Measurements from ENCODE around the gene IMMP2L.

DNA sequence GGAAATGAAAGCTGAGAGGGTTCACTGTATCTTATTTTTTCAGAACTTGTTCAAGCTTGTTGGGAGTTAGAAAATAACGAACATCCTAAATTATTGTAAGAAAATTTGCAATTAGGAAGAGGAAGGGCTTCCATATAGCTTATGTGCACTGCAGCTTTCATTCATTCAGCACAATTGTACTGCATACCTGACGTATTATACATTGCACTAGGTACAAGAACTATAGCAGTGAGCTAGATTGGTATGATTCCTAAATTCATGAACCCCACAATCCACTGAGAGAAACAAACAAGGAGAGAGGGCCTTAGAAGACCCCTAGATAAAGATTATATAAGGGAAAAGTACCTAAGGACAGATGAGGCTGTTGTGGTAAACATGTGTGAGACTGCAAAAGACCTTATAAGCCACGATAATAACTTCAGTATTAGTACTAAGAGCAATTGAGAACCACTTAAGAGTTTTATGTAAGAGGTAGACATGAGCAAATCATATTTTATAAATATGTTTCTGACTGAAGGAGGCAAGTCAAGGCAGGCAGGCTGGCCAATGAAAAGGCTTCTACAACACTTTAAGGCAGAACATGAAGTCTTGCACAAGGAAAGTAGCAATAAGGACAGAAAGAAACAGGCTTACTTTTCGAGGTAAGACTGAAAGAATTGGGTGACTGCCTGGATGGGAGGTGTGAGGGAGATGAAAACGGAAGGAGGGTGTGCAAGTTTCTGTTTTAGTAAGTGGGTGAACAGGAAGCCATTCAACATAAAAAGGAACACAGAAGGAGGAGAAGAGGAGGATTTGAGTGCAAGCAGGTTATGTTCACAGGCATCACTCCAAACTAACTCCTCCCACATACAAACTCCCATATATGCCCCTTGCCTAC, 549.3 kb downstream of the IMMP2L start:
- TF ChIP-seq, protein P1, sequence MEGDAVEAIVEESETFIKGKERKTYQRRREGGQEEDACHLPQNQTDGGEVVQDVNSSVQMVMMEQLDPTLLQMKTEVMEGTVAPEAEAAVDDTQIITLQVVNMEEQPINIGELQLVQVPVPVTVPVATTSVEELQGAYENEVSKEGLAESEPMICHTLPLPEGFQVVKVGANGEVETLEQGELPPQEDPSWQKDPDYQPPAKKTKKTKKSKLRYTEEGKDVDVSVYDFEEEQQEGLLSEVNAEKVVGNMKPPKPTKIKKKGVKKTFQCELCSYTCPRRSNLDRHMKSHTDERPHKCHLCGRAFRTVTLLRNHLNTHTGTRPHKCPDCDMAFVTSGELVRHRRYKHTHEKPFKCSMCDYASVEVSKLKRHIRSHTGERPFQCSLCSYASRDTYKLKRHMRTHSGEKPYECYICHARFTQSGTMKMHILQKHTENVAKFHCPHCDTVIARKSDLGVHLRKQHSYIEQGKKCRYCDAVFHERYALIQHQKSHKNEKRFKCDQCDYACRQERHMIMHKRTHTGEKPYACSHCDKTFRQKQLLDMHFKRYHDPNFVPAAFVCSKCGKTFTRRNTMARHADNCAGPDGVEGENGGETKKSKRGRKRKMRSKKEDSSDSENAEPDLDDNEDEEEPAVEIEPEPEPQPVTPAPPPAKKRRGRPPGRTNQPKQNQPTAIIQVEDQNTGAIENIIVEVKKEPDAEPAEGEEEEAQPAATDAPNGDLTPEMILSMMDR (IDR thresholded peaks at IDR 0.05): no peak
- TF ChIP-seq EP300 (IDR thresholded peaks at IDR 0.05) (no peak), POLR2A (IDR thresholded peaks at IDR 0.05) (no peak)
